Activated CD4-positive, alpha-beta T cell treated with anti-CD3 and anti-CD28 coated beads, Interleukin-2, amount 50 U/mL, for 1 hour (primary cell): ENCODE results near the gene C9orf43.
"Not testable (repeated sequence)": the region's sequence is repeated elsewhere in the genome, so short reads cannot be mapped to it uniquely, and the experiment has no call there.

Experiments used
- DNase-seq: peaks from one replicate; pipeline ENCODE4 v3.0.0-alpha.2; 2020

The C9orf43 gene

DNA sequence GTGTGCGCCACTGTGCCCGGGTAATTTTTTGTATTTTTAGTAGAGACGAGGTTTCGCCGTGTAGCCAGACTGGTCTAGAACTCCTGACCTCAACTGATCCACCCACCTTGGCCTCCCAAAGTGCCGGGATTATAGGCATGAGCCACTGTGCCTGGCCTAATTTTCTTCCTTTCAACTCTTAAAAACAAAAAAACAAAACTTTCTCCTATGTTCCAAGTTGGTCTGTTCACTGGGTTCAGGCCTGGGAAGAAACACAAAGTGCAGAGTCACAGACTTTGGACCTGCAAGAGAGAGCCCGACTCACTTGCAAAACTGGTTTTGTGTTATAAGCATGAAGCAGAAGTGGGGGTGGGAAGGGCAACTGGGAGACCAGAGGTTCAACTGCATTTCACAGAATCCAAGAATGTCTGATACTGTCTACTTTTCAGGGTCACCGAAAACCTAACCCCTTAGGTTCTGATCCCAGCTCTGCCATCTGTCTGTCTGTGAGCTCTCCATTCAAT is 28.6 kb upstream of the C9orf43 start:
- no peak for DNase-seq

DNA sequence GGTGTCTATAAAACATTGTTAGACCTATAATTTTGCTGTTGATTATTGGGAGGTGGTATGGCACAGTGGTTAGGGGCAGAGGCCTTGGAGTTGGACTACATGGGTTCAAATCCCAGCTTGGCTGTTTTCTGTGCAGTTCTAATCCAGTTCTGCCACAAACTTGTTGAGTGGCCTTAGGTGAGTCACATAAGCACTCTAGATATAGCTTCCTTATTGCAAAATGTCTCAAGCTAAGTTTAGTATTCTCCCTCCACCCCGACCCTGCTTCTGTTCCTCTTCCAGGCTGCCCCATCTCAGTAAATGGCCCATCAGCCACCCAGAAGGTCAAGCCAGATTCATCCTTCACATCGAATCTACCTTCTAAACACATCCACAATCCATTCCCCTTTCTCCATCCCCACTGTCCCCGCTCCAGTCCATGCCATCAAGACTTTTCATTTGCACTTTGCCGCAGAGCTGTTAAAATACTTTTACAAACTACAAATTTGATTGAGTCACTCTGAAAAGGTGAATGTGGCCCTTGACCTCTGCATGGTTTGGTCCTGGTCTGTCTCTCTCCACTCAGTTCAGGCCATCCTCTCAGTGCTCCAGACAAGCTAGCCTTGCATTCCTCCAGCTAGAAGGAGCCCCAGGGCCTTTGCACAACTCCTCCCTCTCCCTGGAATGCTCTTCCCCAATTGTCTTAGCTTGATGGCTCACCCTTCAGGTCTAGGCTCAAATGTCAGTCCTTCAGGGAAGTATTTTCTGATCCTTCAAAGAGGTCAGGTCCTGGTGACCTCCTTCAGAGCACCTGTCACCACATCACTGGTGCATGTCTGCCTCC is 23.8 kb upstream of the C9orf43 start:
- DNase-seq: no peak

DNA sequence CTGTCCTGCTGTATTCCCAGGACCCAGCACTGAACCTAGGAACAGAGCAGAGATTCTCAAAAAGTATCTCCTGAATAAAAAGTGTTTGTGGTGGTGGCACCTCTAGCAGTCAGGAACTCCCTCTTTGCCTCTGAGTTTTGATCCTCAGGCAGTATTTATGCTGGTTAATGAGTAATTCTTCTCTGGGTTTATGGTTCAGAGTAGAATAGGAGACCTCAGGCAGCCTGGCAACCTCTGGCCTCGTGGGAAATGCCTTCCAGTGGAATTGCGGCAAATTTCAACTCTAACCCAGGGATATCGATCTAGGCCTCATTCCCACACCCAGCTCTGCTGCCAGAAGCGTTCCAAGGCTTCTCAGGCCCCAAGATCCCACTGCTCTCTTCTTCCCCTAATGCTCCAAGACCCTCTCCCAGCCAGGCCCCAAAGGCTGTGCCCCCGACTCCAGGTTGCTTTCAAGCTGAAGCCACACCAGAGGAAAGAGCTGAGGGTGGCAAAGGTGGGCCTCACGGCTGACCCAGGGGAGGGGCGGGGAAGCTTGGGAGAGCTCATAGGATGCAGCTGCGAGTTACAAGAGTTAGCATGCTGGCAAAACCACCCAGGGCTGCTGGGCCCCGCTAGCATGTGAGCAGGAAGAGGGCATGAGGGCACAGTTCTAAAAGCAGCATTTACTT is 22.9 kb upstream of the C9orf43 start:
- DNase-seq: no peak

DNA sequence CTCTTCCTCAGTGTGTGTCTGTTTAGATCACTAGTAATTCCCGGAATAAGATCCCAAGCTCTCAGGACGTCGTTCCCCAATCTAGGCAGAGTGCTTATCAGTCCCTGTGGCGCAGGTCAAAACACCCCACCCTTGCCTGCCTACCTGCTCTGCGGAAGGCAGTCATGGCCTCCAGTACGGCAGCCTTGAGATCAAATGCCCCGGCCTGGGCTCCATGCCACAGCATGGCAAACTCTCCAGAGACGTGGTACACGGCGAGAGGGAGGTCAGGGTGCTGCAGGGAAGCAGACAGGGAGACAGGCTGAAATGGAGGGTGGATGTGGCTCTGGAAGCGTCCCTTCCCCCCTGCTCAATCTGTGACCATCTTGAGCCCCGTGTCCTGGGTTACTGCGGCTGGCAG is 21.7 kb upstream of the C9orf43 start:
- no peak for DNase-seq

DNA sequence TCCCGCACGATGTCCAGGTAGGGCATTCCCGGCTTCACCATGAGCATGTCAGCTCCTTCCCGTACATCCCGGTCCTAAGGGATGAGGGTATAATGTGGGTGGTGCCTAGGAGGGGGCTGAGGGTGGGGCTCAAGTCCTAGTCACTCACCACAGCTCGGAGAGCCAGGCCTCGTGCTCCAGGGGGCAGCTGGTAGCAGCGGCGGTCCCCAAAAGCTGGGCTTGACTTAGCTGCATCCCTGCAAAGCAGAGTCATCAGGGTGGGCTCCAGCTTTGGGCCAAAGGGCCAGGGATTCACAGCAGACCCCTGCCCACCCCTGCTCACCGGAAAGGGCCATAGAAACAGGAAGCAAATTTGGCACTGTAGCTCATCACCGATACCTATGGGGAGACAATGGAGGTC is 21.1 kb upstream of the C9orf43 start:
- no peak for DNase-seq

DNA sequence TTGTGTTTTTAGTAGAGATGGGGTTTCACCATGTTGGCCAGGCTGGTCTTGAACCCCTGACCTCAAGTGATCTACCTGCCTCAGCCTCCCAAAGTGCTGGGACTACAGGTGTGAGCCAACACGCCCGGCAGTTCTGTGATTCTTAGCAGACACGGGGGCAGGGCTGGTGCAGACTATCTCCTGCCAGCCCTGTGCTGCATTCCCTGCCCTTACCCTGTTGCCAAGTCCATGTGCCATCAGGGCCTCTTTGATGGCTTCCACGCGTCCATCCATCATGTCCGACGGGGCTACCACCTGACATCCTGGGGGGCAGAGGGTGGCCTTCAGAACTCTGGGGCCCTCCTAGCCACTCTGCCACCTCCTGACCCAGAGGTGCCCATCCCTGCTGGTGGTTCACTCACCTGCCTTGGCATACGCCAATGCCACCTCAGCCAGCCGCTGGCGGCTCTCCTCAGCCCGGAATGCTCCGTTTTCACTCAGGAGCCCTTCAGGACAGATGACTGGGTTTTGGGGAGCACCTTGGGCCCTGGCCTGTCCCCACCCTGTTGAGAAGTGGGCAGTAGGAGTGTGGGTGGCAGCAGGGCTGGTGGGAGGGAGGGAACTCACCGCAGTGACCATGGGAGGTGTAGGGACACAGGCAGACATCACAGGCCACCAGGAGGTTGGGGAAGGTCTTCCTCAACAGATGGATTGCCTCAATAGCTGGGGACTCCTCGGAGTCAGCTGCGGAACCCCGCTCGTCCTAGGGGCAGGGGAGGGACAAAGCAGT is 20.2 kb upstream of the C9orf43 start:
- DNase-seq: no peak

DNA sequence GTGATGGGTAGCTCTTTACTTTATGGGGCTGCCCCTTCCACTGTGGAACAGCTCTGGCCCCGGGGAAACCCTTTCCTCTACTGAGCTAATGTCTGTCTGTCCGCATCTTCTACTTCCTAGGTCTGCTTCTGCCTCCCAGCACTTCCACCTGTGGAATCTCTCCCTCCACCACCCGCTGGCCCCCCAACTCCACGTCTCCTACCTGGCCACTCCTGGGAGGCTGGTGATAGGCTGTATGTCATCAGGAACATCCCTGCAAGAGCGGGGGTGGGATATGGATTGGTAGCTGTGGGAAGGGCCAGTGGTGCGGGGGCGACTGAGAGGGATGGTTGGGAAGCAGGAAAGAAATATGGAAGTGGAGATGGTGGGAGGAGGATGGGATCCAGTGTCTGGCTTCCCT is 18.6 kb upstream of the C9orf43 start:
- DNase-seq: no peak

DNA sequence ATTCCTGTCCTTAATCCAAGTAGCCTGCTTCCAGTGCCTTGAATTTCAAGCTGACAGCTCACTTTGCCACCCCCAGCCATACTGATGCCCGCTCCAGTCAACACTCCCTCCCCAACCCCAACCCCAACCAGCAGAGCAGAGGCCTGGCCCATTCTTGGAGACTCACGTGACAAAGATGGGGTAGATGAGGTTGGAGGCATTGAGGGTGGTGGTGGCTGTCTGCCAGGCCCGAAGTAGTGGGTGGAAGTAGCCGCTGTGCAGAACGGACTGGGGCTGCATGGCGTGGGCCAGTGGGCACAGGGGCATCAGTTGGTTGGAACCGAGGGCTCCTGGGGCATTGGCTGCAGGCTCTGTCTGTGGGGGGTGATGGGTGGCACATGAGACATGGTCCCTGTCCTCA is 17.3 kb upstream of the C9orf43 start:
- no peak for DNase-seq

DNA sequence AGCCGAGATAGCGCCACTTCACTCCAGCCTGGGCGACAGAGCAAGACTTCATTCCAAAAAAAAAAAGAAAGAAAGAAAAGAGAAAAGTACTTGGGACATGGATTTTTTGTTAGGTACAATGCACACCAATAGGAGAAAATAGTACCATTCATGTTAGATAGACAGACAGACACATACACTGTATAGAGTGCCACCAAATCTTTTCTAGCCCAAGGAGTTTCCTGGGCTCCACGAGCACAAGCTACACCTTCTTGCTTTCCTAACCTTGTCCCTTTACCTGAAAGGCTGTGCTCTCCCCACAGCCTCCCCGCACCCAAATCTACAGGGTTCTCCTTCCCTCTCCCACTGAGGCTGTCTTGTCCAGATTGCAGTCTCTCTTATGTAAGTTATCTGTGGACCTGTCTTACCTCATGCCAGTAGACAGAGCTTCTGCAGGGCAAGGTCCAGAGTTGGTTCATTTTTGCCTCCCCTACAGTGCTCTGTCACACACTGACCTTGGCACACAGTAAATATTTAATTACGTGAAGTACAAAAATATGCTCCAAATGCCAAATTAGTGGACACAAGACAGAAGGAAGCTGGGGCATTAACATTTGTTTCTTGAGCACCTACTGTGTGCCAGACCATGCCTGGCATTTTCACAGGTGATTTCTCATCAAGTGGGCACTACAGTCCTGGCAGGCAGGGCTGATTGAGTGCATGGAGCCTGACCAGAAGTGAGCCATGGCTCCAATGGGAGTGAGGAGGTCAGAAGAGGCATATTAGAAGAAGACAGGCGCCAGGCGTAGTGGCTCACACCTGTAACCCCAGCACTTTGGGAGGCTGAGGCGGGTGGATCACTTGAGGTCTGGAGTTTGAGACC is 15.3 kb upstream of the C9orf43 start:
- DNase-seq: no peak

DNA sequence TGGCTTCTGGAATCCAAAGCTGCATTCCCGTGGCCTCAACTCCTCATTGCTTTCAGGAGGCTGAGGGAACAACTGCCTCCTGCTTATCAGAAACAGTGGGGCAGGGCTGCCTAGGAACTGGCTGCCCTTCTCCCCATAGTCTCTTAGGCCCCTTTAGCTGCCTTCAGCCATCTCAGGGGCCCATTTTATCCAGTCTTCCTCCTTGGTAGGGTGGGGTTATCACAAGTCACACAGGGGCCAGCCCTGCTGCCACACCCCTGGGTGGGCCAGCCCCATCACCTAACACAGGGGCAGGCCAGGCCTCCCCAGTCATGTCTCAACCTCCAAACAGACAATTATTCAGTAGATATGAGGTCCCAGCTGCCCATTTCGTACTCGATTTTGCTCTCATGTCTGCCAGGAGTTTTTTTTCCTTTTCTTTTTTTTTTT is 13.3 kb upstream of the C9orf43 start:
- no peak for DNase-seq

DNA sequence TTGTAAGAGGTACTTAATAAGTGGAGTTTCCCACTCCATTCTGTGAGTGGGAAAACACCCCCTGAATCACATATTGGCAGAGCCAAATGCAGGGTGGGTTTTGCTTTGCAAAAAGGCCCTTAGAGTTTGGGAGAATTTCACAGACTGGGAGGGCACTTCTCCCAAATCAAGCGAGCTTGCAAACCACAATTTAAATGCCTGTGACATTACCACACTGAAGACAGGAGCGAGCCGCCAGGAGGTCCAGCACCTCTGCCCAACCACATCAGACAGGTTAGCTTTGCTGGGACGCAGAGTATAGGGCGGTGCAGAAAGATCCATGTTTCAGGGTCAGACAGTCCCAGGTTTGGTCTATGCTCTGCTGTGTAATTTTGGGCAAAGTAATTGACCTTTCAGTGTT is 11.8 kb upstream of the C9orf43 start:
- DNase-seq: no peak

DNA sequence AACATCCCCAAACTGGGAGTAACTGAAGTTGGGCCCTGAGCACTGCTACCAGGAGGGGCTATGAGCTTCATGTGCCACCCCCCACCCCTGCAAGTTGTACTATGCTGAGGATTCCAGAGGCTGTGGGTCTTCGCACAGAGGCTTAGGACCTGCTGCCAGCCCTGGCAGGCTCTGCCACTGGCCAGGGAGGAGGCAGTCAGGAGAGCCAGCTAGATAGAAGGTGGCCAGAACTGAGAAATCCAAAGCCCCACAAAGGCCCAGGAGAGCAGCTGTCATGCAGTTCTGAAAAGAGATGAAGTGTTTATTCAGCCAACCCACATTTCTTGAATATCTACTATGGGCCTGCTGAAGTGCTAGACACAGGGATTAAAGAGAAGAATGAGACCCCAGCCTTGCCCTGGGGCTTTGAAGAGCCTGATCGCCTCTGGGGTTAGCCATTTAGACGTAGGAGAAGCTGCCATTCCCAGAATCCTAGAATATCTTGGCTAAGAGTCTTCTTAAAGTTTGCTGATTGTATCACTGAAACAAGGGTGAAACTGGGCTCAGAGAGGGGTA is 10.8 kb upstream of the C9orf43 start:
- no peak for DNase-seq

DNA sequence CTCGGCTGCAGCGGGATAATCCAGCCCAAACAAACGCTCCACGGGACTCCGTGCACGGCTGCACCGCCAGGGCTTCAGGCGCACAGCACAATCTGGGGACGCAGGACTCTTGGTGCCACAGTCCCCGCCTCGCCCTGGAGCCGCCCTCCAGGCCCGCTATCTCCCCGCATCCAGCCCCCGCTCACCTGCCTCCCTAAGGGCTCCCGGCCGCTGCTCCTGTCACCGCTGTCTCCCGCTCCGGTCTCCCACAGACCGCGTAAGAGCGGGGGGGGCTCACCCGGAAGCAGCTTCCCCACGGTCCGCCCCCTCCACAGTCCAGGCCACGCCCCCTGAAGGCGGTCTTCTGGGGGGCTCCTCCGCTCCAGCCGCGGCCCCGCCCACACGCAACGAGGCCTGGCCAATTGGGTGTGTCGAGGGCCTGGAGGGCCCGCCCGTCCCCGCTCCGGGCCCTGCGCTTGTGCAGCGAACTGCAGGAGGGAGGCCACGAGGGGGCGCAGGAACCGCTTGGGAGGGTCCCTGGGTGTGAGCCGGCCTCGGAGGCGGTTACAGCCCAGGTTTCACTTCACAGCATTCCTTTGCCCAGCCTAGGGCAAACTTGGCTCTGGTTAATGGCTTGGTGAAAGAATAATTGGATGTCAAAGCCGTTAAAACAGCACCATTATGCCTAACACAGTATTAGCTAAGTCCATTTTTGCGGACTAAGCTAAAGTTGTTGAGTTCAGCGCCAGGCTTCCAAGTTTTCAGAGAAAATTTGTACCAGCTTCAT is 9.3 kb upstream of the C9orf43 start, which contains the start of gene ALAD:
Gene ALAD (minus strand): TSS at position 258 of the 766 bp plus-strand sequence. CDS start 7,725 bp downstream, outside the sequence.
- peak; percentile 99 for DNase-seq

DNA sequence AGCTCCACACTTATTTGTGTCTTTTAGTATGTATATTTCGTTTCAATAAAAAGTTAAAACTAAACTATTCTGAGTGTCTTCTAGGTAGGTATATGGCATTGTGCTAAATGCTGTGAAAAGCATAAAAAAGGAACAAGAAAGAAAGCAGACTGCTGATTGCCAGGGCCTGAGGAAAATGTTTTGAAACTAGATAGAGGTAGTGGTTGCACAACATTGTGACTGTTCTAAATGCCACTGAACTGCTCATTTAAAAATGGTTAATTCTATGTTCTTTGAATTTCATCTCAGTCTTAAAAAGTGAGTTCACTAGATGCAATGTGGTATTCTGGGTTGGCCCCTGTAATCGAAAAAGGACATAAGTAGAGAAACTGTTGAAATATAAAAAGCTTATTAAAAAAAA is 6.9 kb upstream of the C9orf43 start:
- DNase-seq: no peak

DNA sequence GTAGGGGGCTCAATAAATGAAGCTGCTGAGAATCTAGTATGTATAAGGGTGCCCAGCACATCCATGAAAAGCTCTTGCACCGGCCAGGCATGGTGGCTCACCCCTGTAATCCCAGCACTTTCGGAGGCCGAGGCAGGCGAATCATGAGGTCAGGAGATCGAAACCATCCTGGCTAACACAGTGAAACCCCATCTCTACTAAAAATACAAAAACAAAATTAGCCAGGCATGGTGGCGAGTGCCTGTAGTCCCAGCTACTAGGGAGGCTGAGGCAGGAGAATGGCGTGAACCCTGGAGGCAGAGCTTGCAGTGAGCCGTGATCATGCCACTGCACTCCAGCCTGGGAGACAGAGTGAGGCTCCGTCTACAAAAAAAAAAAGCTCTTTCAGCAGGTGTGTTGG is 4.2 kb upstream of the C9orf43 start:
- DNase-seq: not testable (repeated sequence)

DNA sequence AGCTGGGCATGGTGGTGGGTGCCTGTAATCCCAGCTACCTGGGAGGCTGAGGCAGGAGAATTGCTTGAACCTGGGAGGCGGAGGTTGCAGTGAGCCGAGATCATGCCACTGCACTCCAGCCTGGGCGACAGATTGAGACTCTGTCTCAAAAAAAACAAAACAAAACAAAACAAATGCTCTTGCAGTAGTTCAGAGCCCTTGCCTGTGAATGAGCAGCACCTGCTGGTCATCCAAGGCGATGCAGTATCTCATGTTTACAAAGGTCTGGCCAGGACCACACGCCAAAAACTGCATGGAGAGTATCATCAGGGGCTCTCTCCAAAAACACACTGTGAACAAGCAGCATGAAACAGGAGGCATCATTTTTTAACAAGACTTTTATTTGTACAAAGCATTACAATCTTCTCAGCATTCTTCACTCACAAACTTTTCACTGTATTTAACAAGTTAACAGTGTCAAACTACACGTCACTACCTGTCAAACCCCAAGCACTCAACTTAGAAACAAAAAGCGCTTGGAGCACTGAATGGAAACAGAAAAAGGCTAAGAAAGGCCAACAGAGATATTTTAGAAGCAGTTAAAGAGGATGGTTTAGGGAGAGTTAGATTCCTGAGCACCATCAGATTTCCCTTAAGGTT is 3.6 kb upstream of the C9orf43 start:
- DNase-seq: peak; percentile 57

DNA sequence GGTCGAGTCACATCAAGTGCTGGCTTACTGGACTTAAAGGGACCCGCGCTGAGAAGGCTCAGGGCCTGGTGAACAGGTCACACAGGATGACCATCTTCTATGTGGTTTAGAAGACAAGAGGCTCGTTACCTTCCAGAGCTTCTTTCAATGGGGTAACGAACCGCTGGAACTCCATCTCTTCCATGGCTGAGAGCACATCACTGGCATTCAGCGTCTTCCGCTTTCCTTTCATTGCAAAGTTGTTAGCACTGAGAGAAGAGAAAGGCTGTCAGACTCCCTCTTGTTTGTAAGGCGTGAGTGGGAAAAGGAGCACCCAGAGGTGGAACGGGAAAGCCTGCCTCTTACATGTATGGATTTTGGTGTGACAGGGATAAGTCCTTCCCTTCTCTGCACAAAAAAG is 1.1 kb upstream of the C9orf43 start:
- DNase-seq: no peak

DNA sequence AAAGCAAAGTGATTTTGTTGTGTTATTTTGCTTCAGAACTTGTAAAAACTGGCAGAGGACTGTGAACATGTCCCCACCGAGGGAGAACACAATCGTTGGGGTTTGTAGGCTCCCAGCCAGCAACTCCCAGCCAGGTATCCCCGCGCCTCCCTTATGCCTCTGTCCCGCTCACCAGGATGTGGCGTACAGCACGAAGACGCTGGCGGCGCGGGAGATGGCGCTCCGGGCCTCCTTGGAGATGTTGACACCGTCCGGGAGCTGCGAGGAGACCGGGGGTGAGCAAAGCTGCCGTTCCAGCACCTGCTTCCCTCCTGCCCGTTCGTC is 702 bp upstream of the C9orf43 start:
- no peak for DNase-seq

DNA sequence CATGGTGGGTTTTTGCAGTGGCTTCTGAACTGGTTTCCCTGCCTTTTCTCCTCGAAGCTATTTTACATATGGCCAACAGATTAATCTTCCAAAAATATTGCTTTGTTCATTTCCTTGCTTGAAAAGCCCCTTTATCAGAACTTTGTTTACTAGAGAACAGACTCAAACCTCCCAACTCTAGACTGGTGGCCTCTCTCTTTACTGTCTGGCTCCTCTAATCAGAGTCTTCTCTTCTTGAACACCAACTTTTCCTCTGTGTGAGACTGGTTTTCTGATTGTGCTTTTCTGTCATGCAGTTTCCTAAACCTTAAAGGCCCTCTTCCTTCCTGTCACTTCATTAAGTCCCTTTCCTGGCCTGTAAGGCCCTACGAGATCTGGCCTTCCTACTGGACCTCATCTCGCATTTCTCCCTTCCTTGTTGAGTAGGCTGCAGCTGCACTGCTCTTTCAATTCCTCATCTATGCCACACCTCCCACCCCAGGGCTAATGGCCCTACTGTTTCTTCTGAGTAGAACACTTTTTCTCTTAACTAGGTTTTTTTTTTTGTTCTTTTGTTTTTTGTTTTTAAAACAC is 5.7 kb downstream of the C9orf43 start:
- DNase-seq: no peak

DNA sequence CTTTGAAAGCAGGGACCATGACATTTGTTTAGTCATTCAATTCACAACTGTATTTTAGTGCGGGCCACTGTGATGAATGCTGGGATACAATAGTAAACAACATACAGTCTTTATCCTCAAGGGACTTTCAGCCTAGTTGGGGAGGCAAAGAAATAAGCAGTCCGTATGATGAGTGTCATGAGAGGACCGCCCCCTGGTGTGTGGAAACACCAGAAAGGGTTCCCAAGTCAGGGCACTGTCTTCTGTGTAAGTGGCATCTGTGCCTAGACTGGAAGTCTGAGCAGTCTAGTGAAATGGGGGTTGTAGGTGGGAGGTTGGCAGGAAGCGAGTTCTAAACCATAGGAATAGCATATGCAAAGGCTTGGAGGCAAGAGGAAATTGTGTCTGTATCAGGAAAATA is 6.8 kb downstream of the C9orf43 start:
- DNase-seq: no peak

DNA sequence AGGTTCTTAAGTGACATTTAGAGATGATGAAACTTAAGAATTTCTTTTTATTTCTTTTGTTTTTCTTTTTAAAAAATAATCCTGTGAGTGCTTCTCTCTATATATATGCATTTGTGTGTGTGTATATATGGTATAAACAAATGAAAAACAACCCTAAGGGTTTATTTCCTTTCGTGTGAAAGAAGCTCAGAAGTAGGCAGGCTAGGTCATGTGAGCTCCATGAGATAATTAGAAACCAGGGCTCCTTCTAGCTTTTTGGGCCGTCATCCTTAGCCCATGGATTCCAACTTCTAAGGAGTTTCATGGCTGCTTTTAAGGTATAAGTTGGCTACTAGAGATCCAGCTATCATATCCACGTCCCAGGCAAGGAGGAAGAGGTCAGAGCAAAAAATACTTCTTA is 11.2 kb downstream of the C9orf43 start:
- no peak for DNase-seq
